HG02642 (cell line): ENCODE data around the gene DMWD.
A peak's percentile ranks its signal among the peaks of the same experiment; 100 is the strongest.

Experiments used
- ATAC-seq: cut with Tn5 transposase; IDR thresholded peaks from one replicate; pipeline ENCODE4 v1.9.1; 2021; ENCODE audit warnings: mild to moderate bottlenecking; ENCODE audit not compliant: unreplicated experiment, poor library complexity

DMWD gene, protein sequence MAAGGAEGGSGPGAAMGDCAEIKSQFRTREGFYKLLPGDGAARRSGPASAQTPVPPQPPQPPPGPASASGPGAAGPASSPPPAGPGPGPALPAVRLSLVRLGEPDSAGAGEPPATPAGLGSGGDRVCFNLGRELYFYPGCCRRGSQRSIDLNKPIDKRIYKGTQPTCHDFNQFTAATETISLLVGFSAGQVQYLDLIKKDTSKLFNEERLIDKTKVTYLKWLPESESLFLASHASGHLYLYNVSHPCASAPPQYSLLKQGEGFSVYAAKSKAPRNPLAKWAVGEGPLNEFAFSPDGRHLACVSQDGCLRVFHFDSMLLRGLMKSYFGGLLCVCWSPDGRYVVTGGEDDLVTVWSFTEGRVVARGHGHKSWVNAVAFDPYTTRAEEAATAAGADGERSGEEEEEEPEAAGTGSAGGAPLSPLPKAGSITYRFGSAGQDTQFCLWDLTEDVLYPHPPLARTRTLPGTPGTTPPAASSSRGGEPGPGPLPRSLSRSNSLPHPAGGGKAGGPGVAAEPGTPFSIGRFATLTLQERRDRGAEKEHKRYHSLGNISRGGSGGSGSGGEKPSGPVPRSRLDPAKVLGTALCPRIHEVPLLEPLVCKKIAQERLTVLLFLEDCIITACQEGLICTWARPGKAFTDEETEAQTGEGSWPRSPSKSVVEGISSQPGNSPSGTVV

DNA sequence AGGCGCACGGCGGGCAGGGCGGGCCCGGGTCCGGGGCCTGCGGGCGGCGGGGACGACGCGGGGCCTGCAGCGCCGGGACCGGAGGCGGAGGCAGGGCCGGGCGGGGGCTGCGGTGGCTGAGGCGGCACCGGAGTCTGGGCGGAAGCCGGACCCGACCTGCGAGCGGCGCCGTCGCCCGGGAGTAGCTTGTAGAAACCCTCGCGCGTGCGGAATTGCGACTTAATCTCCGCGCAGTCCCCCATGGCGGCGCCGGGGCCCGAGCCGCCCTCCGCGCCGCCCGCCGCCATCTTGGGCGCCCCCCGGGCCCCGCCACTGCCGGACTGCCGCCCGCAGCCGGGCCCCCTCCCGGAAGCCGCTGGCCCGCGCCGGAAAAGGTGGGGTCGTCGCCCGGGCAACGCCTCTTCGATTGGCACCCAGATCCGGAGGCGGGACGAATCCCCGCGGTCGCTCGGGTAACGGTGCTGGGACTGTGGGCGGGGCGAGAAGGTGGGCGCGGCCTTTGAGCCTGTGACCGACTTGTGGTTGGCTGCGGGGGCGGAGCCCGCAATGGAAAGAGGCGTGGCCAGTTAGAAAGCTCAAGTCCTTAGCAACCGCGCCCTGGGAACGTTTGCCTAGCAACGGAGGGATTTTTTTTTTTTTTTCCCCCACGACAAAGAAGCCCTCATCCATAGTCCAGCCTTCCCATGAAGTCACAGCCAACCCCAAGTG, at the start of gene DMWD:
DMWD (minus strand) TSS at position 376 of the 708 bp plus-strand sequence; CDS start at position 287, 89 bp downstream.
- peak; percentile 92 for ATAC-seq

DNA sequence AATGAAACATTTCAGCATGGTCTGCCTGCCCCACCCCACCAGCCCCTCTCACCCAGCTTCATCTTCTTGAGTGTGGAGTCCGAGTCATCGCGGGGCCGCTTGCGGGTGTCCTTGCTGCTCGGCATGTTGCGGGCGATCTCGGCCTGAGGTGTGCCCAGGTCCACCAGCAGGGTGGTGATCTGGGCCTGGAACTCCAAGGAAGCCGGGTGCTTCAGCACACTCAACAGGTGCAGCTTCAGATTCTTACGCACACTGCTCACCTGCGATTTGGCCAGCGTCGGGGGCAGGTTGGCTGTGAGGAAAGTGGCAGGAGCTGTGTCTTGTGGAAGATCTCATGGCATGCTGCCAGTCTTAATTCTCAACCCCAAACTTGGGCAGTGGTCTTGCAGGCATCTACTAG, 49.6 kb upstream of the DMWD start:
- ATAC-seq, result no peak

DNA sequence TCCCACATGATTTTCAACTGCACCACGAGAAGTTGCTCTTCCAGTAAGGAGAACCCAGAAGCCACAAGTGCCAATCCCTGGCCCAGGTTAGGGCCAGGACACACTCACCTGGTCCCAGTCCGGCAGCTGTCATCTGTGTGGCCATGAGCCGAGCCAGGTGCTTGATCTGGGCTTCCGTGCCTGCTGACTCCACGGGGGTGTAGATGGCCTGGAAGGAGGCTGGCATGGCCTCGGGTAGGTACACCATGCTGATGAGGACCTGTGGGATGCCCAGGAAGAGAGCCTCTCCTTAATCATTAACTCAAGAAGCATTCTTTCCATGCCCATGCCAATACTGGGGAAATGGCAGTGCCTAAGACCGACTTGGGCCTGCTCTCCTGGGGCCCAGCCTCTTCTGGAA, 42.3 kb upstream of the DMWD start:
- ATAC-seq, result no peak

DNA sequence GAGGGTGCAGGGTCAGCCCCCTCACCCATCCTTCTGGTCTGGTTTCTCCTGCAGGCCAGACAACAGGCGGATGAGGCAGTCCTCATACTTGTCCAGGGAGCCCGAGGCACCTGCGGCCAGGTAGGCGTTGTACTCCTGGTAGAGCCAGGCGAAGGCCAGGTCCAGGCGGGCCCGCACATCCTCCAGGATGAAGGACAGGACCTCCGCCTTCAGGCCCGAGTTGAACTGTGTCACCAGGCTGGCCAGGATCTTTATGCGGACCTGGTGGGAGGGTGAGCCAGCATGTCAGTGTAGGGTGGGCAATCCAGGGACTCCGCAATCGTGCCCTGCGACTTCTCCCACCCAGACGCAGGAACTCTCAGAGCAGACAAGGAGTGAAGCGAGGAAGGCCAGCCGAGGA, 36.3 kb upstream of the DMWD start:
- no peak for ATAC-seq

DNA sequence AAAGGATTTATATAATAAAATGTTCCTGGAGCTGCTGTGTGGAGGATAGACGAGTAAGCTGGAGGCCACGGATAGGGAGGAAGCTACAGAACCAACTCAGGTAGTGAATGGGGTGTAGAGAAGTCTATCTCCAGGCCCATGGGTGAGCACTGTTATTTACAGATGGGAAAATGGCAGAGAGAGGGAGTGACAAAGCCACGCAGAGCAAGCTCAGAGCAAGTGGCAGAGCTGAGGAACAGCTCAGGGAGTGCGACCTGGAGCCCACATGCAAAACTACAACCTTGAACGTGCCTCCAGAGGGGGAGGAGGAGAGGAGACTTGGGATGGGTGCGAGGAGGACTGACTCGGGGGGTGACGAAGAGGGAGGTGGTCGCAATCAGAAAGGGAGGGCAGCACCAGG, 35.9 kb upstream of the DMWD start:
- no peak for ATAC-seq

DNA sequence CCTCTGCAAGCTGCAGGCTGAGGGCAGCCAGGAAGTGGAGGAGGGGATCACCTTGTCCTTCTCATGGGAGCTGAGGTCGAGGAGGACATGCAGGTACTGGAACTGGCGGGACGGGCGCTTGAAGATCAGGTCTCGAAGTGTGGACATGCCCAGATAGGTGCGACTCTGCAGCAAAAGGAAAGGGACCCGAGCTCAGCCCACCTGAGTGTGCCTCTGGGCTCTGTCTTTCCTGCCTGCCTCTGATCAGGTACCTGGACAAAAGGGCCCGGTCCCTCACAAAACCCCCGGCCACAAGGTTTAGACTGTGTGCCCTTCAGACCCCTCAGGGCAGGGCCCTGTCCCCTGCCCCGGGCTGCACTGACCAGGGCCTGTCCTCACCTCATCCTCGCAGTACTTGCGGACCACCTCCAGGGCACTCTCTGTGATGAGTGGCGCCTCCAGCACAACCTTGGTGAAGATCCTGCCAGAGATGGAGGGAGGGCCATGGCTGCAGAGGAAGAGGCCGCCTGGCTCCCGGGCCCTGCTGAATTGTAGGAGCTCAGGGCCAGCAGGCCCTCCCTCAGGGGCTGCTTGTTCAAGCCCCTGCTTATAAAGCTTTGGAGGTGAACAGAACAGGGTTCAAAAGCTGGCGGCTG, 34.9 kb upstream of the DMWD start:
- ATAC-seq, result no peak

DNA sequence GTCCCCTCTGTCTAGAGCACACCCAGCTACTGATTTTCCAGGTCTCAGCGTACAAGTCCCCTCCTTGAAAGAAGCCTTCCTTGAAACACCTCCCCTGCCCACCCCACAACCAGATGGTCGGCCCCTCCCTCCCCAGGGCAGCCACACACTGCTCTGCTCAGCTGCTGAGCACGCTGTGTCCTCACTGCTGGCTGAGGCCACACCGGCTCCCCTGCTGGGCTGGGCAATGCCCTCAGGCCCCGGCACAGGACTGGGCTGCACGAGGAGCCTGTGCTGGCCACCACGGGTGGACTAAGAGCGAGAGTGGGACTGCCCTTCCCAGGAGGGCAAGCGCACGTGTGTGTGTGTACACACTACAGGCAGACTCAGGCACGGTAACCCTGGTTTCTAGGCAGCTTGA, 34.3 kb upstream of the DMWD start:
- no peak for ATAC-seq

DNA sequence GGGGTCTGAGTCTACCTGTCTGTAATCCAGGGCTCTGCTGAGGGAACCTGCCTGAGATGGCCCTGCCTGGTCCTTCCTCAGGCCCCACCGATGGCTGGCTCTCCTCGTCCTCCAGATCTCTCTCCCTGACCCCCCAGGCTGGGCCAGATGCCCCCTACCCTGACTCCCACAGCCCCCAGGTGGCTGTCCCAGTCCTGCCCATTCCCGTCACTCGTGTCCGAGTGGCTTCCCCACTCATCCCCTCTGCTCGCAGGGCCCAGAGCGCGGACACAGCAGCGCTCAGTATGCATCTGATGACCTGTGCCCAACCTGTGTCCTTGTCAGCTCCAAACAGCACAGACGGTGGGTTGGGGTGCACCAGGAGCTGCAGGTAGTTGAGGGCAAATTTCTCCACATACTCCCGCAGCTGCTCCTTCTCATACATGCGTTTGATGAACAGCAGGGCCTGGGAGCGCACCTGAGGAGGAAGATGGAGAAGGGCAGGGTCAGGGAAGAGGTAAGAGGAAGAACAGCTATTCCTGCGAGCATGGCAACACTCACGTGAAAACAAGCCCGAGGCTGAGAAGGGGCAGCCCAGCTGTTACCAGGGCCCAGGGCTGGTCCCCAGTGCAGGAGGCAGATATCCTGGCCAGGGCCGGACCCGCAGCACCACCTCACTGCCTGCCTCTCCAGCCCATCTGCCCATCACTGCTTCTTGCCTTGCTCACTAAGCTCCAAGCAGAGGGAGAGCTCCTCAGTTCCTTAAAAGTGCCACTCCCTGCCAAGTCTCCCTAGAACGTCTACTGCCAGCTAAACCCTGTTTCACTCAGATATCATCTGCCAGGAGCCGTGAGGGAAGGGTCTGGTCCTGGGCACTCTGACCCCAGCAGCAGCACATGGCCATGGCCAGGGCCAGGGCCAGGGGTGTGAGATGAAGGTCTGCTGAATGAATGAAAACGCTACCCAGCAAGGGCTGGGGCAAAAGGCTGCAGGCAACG, 33.6 kb upstream of the DMWD start:
- ATAC-seq, result no peak

DNA sequence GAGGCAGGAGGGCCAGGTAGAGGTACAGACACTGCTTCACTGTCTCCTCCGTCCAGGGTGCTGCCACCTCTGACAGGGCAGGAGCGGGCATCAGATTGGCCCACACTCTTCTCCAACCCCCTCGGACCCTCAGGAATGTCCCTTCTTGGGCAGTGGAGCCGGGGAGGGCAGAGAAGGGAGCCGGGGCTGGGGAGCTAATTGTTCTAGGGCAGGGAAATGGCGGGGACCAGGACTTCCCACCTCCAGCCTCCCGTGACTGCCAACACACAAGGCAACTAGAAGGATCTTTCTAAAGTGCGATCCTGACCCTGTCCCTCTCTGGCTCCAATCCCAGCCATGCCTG, 32.6 kb upstream of the DMWD start:
- no peak for ATAC-seq

DNA sequence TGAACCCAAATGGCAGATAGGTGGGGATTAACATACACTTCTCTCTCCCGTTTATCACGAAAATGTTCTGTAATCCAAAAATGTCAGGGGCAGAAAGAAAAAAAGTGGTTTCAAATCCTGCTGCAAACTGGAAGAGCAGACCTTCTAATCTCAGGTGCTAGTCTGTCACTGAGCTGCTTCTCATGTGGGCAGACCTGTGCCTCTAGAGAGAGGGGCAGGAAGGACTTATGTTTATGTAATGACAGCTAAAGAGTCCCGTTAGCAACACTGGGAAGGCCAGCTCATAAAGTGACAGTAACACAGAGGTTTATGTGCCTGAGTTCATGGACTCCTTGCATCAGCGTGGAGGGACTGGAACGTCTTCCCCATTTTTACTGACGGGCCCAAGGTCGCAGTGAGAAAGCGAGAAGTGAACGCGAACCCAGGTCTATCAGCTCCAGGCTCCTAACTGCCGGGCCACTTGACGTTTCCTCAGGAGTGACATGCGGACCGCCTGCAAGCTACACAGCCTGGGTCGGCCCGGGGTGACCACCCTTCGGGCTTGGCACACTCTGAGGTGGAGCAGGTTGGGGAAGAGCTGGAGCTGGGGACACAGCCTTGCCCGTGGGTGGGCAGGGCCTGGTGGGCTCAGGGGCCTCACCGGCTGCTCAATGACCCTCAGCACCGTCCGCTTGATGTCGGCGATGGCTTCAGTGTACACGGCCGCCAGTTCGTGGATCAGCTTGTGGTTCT, 32.1 kb upstream of the DMWD start:
- no peak for ATAC-seq

DNA sequence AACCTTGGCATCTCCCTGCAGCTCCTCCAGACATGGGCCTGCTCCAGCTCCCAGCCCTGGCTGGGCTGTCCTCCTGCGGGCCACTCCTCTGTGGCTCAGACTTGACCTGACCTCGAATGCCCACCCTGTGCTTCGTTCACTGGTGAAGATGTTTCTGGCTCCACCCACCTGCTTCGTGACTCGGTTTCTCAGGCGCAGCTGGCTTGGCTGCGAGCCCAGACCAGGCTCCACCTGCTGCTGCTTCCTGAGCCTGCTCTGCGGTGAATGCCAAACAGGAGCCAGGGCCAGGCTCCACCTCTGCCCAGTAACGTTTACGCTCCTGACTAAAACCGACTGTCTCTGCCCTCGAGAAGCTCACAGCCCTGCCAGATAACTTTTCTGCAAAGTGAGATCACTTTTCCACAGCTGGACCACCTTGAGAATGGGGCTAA, 31.4 kb upstream of the DMWD start:
- ATAC-seq, result no peak

DNA sequence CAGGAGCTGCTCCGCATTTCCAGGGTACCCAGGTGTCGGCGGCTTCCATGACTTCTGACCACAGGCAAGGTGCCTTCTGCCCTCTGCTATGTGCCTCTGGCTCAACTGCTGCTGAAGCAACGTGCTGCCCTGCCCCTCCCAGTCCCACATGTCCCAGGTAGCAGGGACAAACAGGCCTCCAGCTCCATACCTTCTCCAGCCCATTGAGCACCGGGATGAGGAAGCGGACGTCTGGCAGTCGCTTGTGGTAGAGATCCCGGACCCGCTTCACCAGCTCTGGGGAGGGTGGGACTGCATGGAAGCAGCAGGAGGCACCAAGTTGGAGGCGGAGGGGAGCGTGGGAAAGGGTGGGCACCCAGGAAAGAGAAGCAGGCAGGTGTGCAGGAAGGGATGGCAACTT, 30.5 kb upstream of the DMWD start:
- ATAC-seq, result no peak

DNA sequence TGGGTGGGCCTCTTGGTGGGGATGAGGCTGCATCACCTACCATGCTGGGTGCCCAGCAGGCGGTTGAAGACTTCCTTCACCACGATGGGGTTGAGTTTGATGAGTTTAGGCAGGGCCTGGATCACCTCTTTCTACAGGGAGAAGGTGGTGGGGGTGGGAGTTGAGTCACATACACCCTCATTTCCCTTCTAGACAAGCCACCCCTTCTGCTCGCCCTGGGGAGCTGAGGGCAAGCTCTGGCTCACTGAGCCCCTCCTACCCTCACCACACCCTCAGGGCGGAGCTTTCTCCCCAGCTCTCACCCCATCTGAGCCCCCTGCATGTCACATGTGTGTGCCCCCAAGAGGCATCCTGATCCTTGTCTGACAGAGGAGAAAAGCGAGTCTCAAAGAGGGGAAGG, 30.1 kb upstream of the DMWD start:
- no peak for ATAC-seq

DNA sequence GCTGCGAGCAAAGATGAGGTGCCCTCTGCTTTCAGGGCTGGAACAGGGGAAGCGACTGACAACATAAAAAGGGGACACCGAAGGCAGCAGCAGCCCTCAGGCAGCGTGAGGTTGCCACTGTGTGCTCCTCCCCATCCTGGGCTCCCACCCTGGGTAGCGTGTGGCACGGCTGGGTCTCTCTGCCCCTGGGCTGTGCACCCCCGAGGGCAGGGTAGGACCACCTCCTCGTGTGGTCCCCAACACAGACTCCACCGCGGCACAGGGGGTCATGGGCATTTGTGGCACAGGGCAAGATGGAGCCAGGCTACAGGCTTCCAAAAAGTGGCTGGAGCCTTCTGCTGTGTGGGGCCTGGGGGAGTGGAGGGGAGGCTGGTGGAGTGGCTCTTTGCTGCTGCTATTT, 28.9 kb upstream of the DMWD start:
- ATAC-seq, result no peak

DNA sequence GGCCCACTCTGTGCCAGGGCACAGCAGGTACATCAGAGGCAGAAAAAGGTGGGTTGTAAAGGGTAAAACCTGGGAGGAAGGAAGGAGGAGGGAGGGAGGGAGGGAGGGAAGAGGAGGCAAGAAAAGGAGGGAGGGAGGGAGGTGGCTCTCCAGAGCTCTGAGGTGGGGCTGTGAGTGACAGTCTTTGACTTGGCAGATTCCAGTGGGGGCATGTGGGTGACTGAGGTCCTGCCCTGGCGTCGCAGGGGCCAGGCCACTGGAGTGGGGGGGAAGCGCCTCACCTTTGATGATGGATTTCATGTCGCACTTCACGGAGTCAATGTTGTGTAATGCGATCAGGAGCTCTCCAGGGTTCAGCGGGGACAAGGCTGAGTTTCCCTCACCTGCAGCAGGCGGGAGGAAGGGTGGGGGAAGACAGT, 28.5 kb upstream of the DMWD start:
- no peak for ATAC-seq

DNA sequence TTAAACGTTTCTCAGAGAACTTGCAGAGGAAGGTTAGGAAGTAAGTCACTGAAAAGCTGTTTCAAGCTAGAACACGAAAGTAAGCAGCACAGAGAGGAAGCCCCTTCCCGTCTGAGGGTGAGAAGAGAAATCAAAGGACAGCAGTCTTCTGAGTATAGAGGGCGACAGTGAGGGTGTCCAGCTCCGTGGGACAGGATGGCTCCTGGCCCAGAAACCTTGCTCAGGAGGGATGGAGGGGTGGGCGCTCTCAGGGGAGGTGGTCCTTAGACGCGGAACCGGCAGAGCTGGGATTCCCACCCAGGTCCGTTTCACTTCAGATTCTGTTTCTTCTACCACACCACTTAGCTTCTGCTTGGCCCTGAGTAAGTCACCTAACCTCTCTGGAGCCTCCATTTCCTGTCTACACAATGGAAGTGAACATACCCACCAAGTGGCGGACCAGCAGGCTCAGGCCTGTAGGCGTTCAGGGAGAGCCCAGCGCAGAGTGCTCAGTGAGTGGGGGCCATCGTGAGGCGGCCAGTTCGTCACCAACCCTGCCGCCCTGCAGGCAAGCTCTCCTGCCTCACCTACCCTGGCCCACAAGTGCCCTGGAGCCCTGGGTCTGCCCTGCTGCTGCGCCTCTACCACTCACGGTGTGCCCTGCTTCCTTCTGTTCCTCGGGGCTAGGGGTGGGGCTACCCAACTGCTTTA, 27.9 kb upstream of the DMWD start:
- ATAC-seq, result no peak

DNA sequence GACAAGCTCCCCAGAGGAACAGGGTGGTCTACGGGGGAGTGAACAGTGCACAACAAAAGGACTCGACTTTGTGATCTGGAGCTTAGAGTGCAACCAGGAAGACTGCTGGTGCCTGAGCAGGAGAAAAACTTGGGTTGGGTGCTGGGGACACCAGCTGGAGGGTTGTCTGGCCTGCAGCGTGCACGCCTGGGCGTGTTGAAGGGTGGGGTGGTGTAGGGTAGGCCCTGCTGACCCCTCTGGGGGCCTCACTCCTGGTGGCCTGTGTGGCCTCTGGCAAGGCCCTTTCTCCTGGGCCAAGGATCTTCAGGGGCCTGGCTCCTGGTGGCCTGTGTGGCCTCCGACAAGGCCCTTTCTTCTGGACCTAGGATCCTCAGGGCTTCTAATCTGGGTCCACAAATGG, 27.1 kb upstream of the DMWD start:
- ATAC-seq, result no peak

DNA sequence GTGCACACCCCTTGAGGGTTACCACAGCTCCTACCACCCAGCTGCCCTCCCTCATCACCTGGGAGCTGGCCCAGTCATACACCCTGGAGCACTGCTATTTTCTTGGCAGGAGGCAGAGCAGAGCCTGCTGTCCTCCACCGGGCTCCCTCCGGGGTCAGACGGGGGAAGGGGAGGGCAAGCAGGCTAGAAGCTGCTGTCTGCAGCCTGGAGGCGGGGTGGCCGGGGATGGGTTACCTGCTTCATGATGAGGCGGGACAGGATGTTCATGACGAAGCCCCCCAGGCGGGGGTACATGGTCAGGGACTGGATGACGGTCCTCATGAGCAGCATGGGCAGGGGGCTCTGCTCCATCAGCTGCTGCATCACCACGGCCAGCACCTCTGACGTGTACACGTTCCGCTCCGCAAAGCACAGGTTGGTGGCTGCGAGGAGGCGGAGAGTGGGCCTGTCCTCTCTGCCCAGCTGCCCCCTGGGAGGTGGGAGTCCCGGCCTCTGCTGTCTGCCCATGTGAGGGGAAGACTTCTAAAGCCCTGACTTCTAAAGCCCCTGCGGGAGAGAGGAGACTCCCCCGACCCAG, 25.2 kb upstream of the DMWD start:
- ATAC-seq, result no peak
